Stimulated activated CD4-positive, alpha-beta T cell treated with anti-CD3 and anti-CD28 coated beads, Interleukin-4, amount 100 ng/mL, for 24 hours (primary cell): ENCODE data around the gene SUPT4H1.

Source experiments
- DNase-seq: peaks from one replicate; pipeline ENCODE4 v3.0.0-alpha.2; 2020

SUPT4H1 gene

DNA sequence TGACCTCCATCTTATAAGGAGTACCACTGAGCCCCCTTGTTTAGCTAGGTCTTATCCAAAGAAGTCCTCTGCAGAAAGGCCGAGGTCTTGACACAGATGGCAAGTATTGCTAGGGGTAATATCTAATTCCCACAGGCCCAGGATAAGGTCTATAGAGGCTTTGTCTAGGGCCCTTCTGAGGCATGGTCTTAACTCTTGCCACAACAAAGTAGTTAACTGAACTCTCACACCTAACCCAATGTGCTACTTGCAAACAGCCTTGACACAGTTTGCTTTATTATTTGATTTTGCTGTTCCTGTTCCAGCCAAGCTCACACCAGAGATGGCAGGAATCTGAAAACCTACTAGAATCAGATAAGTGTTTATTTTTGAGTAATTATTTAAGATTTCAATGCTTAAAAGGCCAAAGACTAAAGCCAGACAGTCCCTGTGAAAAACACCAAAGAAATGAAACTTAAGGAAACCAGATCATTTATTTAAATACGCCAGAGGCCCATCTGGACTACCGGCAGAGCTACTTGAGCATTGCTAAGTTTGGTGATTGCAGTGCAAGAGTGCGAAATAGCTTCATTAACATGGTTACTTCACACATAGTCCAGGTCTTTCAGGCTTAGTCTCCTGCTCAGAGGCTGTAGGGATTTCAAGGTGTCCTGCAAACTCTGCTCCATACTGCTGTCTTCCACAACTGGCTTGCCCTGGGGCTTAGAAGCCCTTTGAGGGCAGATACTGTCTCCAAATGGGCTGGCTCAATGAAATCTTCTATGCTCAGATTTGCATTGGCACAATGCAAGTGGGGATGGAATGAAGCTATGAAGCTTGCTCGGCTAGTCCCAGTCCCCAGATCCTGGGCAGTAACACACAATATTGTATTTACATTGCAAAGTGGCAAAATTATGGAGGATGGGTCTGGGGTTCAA lies 28.5 kb upstream of the SUPT4H1 start:
- no peak for DNase-seq

DNA sequence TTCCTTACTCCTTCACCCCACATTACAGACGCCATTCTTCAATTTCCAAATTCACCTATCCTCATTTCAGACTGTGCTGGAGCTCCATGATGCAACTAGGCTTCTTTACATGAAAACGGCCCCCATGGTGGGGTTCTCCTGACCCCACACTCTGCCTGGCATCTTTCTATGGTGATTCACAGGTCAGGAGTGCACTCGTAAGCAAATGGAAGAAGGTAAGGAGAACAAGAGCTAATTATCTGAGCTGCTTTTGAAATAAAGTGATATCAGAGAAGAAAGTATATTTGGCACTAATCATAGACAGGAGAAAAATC lies 27.5 kb upstream of the SUPT4H1 start:
- DNase-seq, result no peak

DNA sequence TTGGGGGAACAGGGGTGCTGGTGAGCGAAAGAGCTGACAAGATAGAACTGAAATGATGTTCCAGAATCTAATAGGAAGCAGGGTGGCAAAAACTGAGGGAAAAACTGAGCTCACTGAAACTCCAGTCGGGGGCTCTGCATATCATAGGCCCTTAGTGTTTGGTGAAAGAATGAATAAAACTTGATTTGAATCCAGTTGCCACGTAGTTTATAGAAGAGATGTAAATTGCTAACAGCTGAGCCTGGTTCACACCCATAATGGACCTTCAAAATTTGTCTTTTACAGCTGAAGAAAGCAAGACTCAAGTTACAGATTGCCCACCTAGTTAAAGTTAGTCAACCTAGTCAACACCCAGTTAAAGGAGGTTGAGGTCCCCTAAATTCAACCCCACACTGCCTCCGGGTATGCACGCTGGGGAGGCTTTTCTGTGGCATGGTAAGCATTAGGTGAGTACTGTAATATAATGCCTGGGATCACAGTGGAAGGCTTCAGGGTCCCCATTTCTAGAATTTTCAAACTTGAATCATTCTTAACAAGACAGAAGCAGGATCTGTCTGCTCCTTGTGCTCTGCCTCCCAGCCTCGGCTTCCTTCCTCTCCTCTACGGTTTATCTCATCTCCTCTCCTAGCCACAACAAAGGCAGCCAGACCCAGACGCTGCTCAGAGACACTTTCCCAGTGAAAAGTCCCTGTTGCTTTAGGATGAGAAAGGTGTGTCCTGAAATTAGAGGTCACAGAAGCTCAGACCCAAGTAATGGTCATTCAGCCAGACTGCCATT lies 26.9 kb upstream of the SUPT4H1 start:
- DNase-seq, result no peak

DNA sequence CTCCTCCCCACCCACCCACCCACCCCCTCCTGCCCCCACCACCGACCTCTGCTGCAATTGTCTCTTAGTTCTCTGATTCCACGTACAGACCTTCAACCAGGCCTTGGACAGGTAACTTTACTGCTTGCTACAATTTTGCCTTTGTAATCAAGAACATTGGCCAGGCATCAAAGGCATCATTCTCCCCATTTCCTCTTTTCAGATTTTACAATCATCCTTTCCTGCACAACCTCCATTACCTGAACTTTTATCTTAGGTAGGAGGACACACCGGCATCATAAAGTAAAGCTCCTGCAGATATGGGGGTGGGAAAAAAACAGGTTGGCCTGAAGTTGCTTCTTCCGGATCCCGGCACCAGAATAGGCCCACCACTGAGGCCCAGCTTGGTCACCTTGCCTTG lies 25.7 kb upstream of the SUPT4H1 start:
- no peak for DNase-seq

DNA sequence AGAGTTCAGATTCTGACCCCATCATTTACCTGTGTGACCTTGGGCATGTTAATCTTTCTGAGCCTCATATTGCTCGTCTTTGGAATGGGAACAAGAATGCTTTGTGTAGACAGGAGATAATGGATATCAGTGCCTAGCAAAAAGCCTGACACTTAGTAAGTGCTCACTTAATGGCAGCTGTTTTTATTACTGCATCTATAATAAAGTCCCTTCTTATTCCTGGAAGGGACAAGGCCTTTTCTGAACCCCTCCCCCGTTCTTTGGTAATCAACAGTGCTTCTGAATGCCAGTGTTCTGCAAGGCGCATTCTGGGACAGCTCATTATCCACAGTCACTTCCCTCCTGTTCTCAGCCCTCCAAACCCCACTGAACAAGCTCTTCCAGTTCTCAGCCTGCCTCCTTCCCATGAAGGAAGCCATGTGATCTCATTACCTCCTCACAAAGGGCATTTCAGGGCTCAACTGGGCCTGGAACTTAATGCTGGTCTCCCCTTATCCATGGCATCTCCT lies 25.1 kb upstream of the SUPT4H1 start:
- DNase-seq, result no peak

DNA sequence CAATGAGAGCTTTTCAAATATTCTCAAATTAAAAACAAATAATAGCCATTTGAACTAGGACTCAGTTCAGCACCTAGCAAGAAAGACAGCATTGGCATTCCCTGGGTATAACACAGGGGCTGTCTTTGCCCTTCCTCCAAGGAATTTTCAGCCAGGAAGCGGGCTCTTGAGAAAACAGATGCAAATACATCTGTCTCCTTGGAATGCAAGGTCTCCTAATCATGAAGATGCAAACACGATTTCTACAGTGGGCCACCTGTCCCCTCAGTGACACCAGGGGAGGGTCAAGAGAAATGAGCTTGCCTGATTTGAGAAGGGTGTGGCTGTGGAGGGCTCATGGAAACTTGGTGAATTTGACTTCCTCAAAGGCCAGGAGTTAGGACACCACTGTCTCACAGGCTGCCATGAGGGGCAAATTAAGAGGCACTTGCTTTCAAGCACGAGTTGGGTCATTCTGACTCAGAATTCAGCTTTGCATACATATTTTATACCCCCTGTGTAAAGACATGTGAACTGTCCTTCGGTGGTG lies 24.5 kb upstream of the SUPT4H1 start:
- no peak for DNase-seq

DNA sequence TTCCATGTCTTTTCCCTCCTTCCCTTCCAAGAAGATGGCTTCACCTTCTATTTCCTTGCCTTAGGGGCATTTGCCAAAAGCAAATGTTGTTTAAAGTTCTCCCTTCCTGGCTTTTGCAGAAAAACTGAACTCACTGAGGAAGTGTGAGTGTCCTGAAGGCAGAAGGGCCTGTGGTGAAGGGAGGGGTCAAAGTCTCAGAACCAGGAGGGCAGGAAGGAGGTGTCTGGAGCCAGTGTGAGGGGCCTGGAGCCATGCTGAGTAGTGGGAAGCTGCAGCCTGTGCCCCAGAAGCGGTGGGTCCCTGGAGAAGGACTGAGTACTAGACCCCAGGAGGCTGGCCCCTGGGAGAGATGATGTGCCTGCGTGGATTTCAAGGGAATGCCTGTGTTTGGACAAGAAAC lies 23.8 kb upstream of the SUPT4H1 start:
- DNase-seq, result no peak

DNA sequence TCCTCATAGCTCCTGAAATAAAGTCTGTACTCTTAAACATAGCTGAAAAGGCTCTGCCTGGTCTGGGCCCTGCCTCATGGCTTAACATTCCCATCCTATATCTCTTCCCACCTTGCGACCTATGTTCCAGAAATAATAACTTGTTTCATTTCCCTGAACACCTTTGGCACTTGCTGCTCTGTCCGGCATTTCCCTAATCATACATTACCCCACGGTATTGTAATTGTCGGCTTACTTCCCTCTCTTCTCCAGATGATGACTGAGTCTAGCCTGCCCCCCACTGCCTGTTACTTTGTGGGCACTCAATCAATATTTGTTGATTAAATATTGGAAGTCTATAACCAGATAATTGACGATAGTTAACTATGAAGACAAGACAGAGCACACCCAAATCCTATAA lies 23.3 kb upstream of the SUPT4H1 start:
- no peak for DNase-seq

DNA sequence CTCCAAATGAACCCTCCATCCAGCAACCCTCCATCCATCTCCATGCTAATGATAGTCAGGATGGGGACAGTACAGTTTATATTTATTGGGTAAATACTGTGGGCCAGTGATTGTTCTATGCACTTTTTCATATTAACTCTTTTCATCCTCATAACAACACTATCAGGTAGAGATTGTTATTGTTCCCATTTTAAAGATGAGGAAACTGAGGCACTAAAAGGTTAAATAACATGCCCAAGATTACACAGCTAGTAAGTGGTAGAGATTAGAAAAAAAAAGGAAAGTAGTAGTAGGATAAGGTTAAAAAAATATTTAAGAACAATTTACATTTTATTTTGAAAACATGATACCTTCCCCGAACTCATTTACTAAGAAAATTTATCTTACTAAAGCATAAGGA lies 21.9 kb upstream of the SUPT4H1 start:
- DNase-seq, result no peak

DNA sequence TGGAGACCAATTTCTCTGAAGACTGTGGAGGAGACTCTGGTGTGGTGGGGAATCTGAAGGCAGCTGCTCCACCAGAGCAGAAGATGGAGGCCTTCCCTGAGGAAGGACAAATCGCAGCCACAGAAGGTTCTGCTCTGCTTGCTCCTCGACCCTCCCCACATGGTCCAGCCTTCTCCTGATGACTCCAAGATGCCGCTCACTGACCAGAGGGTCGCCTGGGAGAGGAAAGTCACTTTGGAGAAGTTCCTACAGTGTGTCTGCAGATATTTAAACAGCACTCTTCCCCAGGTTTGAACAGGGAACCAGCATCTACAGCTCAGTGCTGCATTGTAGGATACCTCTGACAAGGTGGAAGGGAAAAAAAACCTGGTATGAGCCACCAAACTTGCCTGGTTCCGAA lies 21.0 kb upstream of the SUPT4H1 start:
- DNase-seq, result no peak

DNA sequence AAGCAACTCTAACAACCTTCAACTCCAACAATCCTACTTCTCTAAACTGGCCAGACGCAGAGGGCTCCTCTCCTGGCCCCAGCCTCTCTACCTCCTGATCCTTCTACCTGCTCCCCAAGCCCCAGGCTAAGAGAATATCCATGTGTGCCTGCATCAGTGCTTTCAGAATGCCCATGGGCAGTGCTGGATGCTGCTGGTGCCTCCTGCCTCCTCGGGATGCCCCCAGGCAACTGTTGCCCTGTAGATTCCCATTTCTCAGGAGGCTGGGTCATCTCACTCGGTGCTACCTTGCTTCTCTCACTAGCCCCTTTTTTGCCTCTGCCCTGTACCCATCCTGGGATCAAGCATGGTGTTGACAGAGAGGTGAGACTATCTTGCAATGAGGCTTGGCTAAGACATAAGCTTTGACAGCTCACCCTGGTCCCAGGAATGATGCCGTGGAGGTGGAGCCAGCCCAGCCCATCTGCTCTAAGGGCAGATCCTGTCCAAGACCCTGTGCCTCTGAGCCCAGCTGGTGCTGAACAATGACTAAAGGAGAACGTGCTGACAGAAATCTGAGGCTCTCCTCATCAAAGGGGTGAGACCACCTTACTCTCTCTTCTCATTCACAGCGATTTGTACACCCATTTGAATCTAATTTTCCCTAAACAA lies 19.4 kb upstream of the SUPT4H1 start:
- no peak for DNase-seq

DNA sequence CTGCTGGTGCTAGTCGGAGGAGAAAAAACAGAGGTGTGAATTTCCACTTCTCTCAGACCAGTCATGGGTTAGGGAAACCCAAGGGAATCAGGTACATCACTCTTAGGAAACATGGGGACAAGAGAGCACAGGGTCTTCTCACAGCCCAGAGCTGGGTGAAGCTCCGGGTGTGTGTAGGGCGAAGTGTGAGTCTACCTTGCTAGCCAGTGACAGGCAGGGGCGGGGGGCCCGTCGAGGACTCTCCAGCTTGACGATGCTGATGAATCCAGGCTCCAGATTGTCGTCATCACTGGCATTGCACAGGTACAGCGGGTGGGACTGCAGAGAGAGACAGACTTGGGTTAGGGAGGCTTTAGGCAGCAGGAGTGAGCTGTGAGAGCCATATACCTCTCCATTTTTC lies 18.7 kb upstream of the SUPT4H1 start:
- no peak for DNase-seq

DNA sequence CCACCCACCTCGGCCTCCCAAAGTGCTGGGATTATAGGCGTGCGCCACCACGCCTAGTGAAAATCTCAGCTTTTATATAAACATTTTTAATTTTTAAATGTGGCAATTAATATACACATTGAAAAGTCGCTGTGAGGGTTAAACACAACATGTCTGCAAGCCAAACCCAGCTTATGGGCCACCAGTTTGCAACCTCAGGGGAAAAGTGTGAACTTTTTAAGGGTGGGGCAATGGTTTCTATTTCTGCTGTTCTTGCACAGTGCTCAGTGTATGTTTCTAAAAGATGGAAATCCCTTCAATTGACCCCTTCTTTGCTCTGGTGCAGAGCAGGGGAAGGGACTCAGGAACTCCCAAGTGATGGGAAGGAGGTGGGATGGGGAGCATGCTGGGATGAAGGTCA lies 18.3 kb upstream of the SUPT4H1 start:
- no peak for DNase-seq

DNA sequence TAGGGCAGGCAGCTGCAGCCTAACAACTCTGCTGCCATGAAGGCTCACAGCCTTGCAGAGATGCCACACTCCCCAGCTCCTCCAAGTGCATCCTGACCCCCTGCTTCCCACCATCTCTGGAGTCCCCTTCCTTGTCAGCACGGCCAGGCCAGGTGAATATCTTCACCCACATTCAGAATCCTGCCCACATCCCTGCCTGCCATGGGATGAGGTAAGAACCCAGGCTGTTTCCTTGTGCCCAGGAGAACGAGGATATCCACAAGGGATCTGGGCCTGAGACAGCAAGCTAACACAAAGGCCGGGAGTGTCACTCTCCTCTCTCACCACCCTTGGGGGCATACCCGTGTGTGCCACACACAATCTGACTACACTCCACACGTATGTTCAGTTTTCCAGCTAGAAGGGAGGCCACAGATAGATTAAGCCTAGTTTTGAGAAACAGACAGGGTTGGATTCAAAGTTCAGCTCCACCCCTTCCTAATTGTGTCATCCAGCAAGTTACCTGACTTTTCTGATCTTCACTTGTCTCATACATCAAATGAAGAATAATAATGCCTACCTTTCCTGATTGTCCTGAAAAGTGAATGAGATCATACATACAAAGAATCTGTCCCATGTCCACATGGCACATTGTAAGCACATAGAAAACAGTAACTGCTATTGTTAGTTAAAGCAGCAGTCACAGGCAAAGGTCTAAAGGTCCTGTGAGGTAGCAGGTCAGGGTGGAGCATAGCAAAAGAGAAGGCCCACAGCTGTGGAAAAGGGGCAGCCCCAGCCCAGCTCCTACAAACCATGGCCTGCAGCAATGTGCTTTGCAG lies 17.4 kb upstream of the SUPT4H1 start:
- DNase-seq, result no peak

DNA sequence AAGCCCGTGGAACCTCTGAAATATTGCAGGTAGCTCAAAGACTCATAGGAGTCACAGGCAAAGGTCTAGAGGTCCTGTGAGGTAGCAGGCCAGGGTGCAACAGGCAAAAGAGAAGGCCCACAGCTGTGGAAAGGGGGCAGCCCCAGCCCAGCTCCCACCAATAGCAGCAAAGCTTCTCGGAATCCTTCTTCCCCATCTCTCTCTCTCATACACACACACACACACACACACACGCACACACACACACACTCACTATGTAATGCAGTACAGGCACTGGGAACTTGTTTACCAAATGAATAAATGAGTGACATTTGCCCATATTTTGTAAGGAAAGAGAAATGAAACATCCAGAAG lies 16.8 kb upstream of the SUPT4H1 start:
- DNase-seq, result no peak

DNA sequence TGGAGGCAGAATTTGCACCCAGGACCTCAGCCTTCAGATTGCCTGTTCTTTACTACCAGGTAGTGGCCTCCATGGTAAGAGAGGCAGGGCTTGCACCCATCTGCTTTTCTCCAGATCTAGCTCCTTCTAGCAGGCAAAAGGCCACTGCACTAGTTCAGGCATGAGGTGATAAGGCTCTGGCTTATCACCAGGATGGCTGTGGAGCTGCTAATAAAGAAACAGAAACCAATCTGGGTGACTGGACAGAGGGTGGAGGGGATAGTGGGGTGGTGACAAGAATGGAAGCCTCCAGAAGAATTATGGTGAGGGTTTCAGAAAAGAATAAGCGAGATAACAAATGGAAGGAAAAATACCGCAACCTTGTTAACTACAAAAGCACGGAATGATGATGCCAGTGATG lies 15.5 kb upstream of the SUPT4H1 start:
- no peak for DNase-seq

DNA sequence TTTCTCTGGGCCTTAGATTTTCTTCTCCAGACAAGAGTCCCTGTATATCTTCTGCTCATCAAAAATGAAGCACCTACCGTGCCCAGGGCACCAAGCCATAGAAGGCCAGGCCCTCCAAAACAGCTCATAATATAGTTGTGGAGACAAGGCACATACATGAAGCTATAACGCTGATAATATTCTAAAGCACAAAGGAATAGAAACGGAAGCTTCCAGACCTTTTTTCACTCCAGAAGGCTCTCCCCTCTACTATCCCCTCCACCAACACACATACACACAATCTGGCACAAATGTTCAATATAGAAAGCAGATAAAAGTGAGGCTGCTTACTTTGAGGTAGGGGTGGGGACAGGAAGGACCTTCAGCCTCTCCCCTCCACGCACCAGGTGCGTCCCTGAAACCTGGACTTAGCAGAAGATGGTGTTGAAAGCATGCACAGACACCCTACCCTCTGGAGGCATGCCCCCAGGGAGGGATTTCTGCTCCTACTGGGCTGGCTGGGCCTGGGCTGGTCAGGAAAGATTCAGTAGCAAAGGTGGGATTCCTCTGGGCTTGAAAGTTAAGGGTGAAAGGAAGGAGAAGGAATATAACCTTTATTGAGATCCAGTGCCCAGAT lies 14.1 kb upstream of the SUPT4H1 start:
- no peak for DNase-seq

DNA sequence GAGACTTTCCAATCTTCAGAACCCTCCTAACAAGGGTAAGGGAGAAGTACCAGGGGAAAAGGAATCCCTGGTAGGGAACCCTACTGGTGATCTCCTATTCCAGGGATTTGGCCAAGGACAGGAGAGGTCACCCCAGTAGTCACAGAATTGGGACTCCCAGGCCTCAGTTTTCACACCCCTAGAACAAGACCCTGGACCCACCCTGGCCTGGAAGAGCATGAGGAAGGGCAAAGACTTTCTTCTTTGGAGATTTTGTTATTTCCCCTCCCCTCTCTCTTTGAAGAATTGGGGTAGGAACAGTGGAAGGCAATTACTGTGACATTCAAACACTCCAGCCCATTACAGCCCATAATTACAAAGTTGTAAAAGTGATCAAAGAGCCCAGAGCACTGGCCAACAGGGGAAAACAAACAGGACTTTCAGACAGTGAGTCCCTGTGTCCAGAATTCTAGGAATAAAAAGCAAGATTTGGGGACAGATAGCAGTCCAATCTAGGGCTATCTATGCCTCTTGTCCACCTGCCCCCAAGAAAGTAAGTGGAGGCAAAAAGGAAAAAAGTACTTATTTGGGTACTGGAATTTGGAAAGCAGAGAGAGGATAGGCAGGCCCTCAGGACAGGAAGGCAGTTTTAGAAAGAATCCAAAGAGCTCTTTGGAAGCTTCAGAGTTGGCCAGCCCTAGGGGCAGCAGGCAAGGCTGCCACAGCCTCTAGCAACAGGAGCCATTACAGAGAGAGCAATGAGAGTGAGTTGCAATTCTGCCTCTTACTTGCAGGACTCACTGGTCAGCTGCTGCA lies 13.4 kb upstream of the SUPT4H1 start:
- DNase-seq, result no peak

DNA sequence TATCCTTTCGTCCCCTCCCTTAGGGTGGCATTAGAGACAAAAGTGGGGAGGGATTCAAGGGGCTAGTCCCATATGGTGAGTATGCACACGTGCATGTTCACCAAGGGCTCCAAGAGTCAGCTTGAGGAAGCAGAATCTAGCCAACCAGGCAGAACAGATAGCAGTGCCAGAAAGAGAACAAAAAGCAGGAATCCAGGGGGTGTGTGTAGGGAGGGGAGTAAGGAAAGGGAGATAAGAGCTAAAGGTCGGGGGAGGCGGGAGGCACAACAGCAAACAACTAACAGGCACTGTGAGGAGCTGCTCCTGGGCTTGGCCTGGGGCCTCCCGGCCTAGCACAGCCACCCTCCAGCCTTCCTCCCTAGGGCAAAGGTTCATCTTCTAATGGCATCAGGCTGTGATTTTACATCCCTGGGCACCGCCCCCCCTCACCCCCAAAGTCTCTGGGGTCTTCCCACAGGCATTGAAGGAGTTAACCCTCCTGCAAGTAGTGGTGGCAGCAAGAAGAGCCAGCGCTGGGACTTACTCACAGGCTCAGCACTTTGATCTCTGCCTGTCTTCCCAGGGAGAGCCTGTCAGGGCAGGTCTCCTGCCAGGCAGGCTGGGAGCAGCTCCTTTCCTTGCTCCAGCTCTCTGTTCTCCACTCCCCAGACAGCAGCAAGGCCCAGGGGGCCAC lies 12.4 kb upstream of the SUPT4H1 start:
- DNase-seq, result no peak

DNA sequence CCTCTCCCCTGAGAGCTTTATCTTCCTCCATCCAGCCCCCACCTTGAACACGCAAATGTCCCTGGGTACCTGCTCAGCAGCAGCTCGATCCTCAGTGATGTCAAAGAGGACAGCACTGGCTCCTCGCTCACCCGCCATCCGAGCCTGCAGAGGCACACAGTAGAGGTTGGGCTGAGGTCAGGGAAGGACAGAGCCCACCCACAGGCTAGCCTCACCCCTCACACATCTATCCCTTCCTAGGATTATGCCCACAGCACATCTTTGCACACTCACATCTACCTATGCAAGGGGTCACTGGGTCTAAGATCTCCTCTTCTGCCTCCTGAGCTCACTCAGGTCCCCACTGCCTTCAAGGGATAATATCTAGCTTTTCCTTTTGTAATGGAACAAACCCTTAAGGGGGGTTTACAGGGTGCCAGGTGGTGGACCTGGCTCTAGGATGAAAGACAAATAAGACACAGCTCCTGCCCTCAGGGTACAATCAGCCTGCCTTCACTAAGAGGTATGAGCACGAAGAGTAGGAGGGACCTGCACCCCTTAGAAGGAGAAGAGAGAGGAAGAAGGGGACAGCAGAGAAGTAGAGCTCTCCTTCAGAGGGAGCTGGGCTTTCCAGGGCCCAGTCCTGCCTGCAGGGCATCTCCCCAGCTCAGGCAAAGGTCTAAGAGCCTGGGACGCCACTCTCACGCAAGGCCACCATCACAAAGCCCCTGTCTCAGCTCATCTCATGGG lies 11.6 kb upstream of the SUPT4H1 start:
- no peak for DNase-seq
